ENCODE measurements around the gene PSMB10. TPM values are rescaled to one million over a fixed set of nuclear protein-coding genes. Genes with fewer than 3 reads are reported as not detected.

Gene PSMB10
- total RNA-seq, 1 donor from 2014 or later: 16.3 TPM

DNA sequence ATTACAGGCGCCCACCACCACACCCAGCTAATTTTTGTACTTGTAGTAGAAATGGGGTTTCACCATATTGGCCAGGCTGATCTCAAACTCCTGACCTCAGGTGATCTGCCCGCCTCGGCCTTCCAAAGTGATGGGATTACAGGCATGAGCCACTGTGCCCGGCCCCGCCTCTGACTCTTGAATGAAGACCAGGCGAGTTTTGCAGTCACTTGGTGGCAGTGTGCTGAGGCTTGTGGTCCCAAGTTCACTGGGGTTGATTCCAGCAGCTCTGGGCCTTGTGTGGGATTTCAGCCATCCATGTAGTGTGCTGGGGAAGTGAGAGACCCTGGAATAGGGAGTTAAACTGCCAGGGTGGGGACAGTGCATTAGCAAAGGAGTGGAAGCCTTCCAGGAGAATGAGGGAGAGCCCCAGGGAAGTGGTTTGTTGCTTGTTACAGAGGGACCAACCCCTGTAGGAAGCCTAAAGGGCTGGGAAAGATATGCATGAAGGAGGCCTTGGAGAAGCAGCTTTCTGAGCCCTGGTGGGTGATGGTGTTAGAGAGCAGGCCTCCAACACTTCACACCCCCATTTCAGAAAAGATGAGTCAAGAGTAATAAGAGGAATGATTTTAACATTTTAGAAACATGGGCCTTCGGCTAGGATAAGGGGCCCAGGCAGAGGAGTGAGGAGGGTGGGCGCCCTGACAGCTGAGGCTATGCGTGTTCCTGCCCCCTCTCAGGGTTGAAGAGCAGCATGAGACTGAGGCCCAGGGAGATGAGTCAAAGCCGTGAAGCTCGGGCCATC, 29.1 kb downstream of the PSMB10 start:
- TF ChIP-seq, protein P1, sequence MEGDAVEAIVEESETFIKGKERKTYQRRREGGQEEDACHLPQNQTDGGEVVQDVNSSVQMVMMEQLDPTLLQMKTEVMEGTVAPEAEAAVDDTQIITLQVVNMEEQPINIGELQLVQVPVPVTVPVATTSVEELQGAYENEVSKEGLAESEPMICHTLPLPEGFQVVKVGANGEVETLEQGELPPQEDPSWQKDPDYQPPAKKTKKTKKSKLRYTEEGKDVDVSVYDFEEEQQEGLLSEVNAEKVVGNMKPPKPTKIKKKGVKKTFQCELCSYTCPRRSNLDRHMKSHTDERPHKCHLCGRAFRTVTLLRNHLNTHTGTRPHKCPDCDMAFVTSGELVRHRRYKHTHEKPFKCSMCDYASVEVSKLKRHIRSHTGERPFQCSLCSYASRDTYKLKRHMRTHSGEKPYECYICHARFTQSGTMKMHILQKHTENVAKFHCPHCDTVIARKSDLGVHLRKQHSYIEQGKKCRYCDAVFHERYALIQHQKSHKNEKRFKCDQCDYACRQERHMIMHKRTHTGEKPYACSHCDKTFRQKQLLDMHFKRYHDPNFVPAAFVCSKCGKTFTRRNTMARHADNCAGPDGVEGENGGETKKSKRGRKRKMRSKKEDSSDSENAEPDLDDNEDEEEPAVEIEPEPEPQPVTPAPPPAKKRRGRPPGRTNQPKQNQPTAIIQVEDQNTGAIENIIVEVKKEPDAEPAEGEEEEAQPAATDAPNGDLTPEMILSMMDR (IDR thresholded peaks at IDR 0.05; ENCODE audit: insufficient read depth, low read length, severe bottlenecking): no peak
- H3K36me3 ChIP-seq (ENCODE audit: control insufficient read depth, insufficient read depth, low read length): peaks cover 18% of the 10 kb centered on the region
- H3K27me3 ChIP-seq (ENCODE audit: control insufficient read depth, insufficient read depth, low read length): no peaks in the 10 kb centered on the region
- no peak for FAIRE-seq
- H3K4me3 ChIP-seq (ENCODE audit: low read depth, low read length): no peak overlapping the region
- no peak for DNase-seq (ENCODE audit: low read depth)

DNA sequence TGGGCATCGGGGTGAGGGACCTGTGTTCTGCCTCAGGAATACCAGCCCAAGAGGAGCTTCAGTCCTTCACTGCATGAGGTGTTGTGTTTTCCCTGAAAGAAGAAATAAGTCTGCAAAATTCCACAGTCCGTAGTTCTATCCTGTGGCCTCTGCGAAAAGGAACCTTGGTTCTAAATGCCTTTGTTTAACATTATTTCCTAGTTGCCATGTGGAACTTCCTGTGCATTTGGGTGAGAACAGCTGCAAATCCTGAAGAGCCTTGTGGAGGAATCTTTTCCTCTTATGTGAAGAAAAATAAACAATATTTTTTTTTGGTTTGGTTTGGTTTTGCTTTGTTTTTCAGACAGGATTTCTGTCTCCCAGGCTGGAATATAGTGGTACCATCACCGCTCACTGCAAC, 33.8 kb downstream of the PSMB10 start:
- TF ChIP-seq, protein P1 (IDR thresholded peaks at IDR 0.05; ENCODE audit: insufficient read depth, low read length, severe bottlenecking): no peak
- H3K4me3 ChIP-seq (ENCODE audit: low read depth, low read length): no peak overlapping the region
- H3K27me3 ChIP-seq (ENCODE audit: control insufficient read depth, insufficient read depth, low read length): no peaks in the 10 kb centered on the region
- FAIRE-seq (no peak), DNase-seq (ENCODE audit: low read depth) (no peak)
- peaks cover 11% of the 10 kb centered on the region for H3K36me3 ChIP-seq (ENCODE audit: control insufficient read depth, insufficient read depth, low read length)

DNA sequence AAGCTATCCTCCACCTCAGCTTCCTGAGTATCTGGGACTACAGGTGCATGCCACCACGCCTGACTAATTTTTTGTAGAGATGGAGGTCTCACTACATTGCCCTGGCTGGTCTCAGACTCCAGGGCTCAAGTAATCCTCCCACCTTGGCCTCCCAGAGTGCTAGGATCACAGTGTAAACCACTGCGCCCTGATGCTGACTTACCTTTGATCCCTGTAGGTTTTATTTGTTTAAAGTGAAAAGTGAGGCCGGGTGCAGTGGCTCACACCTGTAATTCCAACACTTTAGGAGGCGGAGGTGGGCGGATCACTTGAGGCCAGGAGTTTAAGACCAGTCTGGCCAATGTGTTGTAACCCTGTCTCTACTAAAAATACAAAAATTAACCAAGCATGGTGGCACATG, 34.9 kb downstream of the PSMB10 start:
- Histone ChIP-seq H3K36me3 (ENCODE audit: control insufficient read depth, insufficient read depth, low read length) (peaks cover 9% of the 10 kb centered on the region), H3K27me3 (ENCODE audit: control insufficient read depth, insufficient read depth, low read length) (no peaks in the 10 kb centered on the region), H3K4me3 (ENCODE audit: low read depth, low read length) (no peak overlapping the region)
- FAIRE-seq (no peak), DNase-seq (ENCODE audit: low read depth) (no peak)
- TF ChIP-seq, protein P1 (IDR thresholded peaks at IDR 0.05; ENCODE audit: insufficient read depth, low read length, severe bottlenecking): no peak

DNA sequence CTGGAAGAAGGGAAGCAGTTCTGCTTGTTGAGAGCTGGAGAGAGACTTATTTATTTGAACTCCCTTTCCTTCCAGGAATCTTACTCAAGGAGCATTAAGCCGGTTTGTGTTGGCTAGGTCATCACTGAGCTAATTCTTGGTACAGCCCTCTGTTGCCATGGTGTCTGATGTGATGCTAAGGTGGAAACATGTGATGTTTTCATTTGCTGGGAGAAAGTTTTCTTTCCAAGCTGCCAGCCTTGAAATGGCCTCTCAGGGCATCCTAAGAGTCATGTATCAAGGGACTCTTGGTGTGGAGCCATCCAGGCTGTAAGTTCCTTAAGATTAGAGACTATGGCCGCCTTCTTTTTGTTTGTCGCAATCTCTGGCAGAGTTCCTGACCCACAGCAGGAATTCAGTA, 39.4 kb downstream of the PSMB10 start:
- DNase-seq (ENCODE audit: low read depth) (no peak), FAIRE-seq (no peak)
- H3K4me3 ChIP-seq (ENCODE audit: low read depth, low read length): no peak overlapping the region
- H3K36me3 ChIP-seq (ENCODE audit: control insufficient read depth, insufficient read depth, low read length): peaks cover 7% of the 10 kb centered on the region
- TF ChIP-seq, protein P1 (IDR thresholded peaks at IDR 0.05; ENCODE audit: insufficient read depth, low read length, severe bottlenecking): no peak
- no peaks in the 10 kb centered on the region for H3K27me3 ChIP-seq (ENCODE audit: control insufficient read depth, insufficient read depth, low read length)

DNA sequence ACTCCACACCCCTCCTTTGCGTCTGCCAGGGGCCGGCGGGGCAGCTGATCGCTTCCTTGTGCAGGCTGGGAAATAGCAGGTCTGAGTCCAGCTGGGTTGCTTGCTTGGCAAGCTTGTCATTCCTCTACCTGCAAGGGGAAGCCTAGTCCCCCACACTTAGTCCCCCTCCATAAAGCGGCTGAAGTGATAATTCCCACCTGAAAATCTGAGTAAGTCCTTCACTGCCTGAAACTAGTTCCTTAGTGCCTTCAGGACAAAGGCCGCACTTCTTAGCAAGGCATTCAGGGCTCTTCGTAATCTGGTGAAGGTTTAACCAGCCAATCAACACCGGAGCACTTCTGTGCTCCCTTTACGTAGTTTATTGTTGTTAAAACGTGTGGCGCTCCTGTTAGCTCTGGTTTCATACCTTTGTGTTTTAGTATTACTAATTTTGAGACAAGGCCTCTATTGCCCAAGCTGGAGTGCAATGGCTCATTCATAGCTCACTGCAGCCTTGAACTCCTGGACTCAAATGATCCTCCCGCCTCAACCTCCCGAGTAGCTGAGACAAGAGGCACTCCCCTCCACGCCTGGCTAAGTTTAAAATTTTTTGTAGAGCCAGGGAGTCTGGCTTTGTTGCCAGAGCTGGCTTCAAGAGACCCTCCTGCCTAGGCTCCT, 42.8 kb downstream of the PSMB10 start:
- no peak for FAIRE-seq
- H3K4me3 ChIP-seq (ENCODE audit: low read depth, low read length): peak overlapping the region; percentile 98

More for the DNA sequence above, 42.8 kb downstream of the PSMB10 start:
- H3K27me3 ChIP-seq (ENCODE audit: control insufficient read depth, insufficient read depth, low read length): no peaks in the 10 kb centered on the region
- no peak for DNase-seq (ENCODE audit: low read depth)
- TF ChIP-seq, protein P1 (IDR thresholded peaks at IDR 0.05; ENCODE audit: insufficient read depth, low read length, severe bottlenecking): no peak
- H3K36me3 ChIP-seq (ENCODE audit: control insufficient read depth, insufficient read depth, low read length): peaks cover 2% of the 10 kb centered on the region
